HG03457 (cell line): ENCODE results near the gene ZFR2.
"Not testable (repeated sequence)": the region's sequence is repeated elsewhere in the genome, so short reads cannot be mapped to it uniquely, and the experiment has no call there.

Experiments
- ATAC-seq: cut with Tn5 transposase; IDR thresholded peaks from one replicate; pipeline ENCODE4 v1.9.1; 2021; ENCODE audit warnings: moderate number of reproducible peaks; ENCODE audit not compliant: unreplicated experiment

Gene ZFR2

DNA sequence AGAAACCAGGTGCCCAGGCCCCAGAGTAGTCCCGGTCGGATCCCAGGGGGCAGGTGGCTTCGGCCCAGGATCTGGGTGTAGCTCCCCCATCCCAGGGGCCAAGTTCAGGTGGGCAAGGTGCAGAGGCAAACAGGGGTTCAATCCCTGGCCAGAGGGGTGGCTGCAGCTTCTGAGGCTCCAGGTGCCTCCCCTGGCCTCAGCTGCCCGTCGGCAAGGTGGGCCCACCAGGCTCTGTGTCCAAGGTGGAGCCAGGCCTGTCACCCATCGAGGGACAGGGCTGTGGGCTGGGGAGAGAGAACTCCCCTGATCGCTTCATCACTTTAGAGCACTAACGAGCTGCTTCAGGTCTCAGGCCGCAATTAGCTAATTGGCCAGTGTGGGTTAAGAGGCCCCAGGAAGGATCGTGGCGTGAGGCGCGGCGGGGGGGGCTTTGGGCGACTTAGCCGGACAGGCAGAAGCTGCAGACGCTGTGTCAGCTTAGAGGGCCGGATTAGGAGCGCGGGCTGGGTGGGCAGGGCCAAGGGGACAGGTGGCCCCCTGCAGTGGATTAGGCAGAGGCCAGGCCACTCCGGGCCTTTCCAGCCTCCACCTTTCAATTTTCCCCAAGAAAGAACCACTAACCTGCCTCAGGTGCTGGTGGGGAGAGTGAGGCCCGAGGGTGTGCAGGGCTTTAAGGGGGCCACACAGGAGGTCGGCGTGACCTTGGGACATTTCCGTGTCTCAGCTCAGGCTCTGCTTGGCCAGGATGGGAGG is 94.0 kb downstream of the ZFR2 start:
- no peak for ATAC-seq

DNA sequence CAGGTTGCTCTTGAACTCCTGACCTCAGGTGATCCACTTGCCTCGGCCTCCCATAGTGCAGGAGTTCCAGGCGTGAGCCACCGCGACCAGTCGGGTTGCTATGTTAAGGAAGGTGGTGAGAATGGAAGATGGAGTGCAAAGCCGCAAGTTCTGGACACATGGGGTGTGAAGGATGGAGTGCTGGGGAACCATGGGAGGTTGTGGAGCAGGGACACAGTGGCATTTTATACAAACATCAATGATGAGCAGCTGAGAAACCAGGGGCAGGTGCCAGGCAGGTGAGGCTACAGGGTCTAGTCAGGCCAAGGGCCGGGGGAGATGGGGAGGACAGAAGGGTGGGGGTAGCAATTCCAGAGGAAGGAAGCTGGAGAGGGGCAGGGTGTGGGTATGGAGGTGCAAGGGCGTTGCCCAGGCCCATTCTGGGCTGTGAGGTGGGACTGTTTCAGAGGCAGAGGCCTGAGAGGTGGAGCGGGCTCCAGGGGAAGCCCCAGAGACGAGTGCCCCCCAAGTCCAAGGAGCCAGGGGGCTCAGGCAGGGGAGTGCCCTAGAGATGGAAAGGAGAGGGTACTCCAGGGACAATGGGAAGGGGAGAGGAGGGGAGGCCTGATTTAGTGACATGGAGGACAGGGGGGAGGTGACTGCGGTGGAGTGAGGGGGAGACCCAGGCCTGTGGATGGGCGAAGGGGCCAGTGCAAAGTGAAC is 94.9 kb downstream of the ZFR2 start:
- ATAC-seq: no peak

DNA sequence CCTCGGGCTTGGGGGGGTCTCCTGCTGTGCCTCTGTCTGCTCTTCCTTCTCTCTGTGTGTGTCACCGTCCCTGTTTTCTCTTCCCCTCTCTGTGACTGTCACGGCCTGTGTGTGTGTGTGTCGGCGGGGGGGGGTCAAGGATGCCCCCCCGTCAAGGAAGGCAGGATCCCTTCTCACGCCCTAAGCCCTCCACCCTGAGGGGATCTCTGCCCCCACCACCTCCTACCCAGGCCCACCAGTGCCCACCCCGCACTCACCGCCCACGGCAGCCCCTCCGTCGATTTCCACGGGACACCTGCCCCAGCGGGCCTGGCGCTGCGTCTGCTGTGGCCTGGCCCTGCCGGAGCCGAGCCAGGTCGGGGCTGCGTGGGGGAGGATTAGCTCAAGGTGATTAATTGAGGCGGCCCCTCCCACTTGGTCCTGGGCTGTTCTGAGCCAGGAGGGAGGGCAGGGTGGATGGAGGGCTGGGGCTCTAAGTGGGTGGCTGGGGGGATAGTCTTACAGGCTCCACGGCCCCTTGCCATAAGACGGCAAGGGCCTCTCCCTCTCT is 96.9 kb downstream of the ZFR2 start, which contains the start of gene RAX2:
Gene RAX2 (minus strand): TSS at position 323 of the 550 bp plus-strand sequence. CDS start 486 bp downstream, outside the sequence.
- ATAC-seq: no peak

DNA sequence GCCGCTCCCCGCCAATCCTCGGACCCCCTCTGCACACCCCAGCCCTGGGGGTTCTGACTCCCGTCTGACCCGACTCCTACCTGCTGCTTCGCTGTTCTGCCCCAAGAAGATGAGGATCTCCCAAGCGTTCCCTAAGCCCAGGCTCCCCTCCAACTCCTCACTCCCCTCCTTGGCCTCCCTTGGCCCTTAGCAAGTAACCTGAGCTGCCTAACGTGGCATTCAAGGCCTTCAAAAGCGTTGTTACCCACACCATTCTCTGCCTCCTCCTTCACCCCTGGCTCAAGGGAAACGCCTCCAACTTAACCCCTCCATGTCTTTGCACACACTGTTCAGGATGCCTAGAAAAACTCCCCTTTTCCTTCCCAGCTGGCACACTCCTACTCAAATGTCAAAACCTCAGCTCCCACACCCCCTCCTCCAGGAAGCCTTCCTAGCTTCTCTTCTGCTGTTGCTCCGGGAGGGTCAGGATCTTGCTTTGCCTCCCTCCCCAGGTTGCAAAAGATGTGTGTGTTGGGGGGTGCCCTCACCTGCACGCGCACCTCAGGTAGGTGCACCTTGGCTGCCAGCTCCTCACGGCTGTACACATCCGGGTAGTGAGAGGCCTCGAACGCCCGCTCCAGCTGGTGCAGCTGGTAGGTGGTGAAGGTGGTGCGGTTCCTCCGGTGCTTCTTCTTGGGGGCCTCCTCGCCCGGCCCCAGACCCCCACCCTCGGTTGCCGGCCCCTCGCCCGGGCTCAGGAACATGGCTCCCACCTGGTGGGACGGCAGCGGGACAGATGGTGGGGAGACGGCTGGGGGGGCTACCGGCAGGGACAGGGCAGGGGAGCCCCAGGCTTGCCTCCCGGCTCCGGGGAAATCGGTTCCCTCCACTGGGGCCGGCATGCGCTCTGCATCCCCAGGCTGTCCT is 97.6 kb downstream of the ZFR2 start:
- no peak for ATAC-seq

DNA sequence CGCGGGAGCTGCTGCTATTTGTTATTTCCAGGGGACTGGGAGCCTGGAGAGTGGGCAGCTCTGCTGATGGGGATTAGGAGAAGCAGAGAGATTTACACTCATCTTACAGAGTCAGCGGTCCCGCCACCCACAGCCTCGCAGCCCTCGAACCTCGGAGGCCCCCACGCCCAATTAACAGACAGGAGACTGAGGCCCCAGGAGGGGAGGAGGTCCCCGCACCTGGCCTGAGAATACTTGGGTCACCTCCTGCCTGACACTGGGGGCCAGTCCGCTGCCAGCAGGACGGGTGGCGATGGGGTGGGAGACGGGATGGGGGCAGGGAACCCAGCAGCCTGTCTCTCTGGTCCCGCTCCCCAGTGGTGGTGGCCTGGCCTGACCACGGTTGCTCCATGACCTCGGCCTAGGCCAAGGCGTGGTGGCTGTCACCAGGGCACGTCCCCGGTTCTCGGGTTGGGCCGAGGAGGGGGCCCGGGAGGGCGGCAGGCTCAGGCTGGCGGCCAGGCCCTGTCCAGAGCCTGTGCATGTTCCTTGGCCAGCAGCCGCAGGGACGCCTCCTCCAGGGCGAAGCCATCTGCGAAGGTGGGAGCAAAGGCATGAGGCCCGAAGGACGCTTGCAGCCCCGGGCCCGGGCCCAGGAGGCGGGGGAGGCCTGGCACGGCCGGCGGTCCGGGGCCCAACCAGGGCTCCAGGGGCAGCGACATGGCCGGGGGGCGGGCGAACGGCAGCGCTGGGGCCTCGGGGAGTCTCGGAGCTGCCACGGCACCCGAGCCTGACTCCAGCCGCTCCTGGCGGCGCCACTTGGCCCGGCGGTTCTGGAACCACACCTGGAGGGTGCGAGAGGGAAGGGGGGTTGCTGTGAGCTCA is 98.5 kb downstream of the ZFR2 start:
- no peak for ATAC-seq

DNA sequence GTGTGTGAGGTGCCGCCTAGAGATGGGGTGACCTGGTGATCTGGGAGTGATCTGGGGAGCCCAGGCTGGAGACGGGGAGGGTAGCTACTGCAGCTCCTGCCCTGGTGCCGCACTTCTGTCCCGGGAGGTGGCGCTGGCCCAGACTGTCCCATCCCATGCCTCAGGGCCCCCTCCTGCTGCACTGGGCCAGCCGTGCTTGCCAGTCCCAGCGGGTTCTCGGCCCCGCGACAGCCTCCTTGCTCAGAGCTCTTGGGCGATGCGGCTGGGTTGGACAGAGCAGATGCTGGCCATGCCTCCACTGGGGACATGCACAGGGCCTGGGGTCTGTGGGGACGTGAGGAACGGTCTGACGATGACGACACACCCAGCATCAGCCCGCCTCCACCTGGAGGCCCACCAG is 99.3 kb downstream of the ZFR2 start:
- no peak for ATAC-seq

DNA sequence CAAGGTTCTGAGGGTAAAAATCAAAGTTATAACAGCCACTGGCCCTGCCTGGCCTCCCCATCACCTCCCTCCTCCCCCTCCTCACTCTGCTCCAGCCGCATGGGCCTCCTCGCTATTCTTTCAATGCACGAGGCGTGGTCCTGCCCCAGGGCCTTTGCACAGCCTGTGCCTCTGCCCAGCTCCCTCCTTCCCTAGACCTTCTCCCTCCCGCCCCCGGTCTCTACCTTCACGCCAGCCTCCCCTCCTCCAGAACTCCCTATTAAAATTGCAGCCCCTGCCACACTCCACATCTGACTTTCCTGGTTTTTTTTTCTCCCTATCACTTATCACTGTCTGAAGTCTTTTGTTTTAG is 100.1 kb downstream of the ZFR2 start:
- no peak for ATAC-seq

DNA sequence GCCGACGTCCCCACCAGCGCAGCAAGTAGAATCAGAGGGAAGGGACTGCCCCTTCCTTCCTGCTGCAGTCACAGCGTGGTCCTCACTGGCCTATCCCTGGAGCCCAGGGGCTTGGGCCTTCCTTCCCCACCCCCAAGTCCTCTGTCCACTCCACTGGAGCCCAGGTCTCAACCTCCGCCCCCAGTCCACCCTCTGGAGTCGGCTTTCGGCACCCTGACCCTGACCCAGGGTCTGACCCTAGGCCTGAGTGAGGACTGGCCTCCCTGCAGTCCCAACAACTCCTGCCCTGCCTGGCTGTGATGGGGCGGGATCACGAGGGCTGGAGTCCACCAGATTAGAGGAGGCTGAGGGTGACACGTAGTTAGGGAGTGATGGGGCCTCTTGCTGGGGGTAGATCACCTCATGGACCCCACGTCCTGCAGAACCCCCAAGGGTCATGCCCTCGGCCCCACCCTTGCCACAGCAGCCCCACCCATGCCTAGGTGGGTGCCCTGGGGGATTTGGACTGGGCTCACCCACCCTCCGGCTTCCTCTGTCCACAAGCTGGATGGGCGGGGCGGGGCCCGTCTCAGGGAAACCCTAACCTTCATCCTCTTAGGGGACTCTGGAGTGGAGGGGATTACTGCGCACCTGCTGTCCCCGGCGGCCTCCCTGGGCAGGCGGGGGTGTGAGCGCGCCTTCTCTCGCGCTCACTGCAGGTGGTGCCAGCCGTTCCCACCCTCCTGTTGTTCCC is 100.7 kb downstream of the ZFR2 start:
- no peak for ATAC-seq

DNA sequence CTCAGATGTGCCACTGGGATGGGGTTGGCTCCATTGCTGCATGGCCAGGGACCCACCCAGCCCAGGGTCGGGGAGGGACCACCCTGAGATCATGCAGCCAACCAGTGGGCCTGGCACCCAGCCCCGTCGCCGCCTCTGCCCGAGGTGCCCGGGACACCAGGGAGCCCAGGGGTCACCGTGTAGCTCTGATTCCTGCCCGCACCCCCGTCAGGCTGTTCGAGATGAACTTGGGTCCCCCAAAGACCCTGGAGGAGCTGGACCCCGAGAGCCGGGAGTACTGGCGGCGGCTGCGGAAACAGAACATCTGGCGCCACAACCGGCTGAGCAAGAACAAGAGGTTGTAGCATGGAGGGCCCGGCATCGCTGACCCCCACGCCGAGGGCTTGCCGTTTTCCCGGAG is 101.8 kb downstream of the ZFR2 start:
- no peak for ATAC-seq

DNA sequence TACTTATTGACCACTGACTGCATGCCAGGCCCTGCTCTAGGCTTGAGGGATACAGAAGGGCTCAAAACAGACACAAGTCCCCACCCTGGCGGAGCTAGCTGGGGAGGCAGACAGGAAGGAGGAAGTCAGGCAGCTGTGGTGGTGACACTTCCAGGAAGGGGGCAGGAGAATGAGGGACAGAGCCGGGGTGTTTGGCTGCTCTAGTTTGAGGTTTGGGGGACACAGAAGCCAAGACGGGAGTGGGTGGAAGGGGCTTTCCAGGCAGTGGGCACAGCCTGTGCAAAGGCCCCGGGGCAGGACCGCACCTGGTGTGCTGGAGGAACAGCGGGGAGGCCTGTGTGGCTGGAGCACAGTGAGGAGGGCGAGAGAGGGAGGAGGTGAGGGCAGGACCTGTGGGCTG is 102.3 kb downstream of the ZFR2 start:
- no peak for ATAC-seq

DNA sequence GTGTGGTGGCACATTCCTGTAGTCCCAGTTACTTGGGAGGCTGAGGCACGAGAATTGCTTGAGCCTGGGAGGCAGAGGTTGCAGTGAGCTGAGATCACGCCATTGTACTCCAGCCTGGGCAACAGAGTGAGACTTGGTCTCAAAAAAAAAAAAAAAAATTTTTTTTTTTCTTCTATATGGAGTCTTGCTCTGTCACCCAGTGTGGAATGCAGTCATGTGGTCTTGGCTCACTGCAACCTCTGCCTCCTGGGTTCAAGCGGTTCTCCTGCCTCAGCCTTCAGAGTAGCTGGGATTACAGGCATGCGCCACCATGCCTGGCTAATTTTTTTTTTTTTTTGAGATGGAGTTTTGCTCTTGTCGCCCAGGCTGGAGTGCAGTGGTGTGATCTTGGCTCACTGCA is 103.1 kb downstream of the ZFR2 start:
- ATAC-seq: not testable (repeated sequence)

DNA sequence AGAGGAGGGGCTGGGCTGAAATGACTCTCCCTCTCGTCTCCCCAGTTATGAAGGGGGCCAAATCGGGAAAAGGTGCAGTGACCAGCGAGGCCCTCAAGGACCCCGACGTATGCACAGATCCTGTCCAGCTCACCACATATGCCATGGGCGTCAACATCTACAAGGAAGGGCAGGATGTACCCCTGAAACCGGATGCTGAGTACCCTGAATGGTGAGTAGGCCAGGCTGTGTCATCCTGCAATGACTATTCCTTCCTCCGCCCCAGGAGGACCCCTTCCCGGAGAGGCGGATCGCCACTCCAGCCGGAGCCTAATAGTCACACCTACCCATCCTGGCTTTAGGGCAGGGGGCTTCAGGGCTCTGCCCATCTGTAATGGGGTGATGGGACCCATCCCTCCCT is 103.7 kb downstream of the ZFR2 start:
- no peak for ATAC-seq

DNA sequence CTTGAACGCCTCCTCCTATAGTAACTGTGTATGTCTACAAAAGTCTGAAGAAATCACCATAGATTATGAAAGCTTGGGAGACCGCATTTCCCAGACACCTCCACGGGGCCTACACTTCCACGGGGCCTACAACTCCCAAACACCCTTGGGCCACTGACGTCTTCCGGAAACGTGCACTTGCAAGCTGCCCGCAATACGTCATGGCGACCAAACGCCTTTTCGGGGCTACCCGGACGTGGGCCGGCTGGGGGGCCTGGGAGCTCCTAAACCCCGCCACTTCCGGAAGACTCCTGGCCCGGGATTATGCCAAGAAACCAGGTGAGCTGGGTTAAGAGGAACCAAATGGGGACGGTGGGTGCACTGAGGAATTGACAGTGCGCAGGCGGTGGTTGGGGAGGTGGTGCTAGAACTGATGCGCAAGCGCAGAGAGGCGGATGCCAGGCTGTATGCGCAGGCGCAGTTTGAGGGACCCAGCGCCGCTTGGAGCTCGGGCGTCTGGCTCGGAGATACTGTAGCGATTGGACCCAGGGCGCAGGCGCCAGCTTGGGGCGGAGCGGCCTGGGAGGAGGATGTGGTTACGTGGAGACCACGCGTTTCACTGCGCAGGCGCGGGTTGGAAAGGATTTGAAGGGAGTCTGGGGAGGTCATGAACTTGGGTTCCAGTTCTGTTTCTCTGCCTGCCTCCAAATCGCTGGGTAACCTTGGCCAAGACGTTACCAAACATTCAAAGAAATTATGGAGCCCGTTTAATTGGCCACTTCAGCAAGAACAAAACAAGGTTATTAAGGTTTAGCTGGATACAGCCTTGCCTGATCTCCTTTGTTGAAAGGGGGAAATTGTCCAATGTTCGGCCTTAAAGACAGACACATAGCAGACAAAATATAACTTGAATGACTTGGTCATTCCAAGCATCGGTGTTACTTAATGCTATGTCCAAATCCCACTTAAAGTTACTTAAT is 106.1 kb downstream of the ZFR2 start, which contains the start of gene MRPL54:
Gene MRPL54 (plus strand): TSS at position 182 of the 959 bp plus-strand sequence. CDS start 19 bp downstream, at position 201.
- peak; percentile 53 for ATAC-seq

DNA sequence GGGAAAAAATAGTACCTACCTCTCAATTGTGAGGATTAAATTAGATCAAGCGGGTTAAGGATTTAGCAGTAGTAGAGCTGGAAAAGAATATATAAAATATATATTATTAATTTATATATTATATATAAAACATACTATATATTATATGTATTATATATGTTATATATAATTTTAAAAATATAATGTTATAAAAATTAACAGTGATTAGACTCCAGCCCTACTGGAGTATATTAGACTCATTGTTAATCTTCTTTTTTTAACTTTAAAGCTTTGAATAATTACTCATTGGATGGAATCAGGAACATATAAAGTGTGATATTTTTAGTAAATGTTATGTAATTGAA is 106.7 kb downstream of the ZFR2 start:
- ATAC-seq: no peak

DNA sequence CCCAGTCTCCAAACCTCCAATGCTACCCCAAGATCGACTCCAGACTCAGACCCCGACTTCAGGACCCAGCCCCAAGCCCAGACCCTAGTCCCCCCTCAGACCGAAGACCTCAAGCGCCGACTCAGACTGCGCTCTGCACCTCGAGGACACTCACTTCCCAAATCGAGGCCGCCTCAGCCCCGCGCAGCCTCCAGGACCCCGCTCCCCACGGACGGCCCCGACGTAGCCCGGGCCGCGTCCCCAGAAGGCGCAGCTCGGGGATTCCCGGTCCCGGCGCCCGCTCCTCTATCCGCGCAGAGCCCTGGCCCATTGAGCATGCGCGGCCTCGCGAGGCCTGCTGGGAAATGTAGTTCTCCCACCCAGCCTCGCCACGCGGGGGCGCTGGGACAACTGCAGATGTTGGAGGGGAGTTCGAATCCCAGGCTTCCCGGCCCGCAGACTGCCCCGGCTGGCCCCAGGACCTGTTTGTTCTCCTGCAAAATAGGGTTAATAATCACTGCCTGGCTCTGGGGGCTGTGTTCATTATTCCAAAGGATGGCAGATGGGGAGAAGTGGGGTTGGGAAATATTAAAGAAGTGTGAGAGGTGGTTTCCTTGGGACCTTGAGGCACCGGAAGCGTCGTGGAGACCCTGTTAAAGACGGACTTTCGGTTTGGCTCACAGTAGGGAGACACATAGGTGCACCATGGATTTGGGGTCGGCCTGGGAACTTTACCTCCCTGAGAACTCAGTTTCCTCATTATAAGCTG is 107.3 kb downstream of the ZFR2 start, which contains the start of gene APBA3:
Gene APBA3 (minus strand): TSS at position 311 of the 748 bp plus-strand sequence. CDS start 1,428 bp downstream, outside the sequence.
- ATAC-seq: peak; percentile 49

DNA sequence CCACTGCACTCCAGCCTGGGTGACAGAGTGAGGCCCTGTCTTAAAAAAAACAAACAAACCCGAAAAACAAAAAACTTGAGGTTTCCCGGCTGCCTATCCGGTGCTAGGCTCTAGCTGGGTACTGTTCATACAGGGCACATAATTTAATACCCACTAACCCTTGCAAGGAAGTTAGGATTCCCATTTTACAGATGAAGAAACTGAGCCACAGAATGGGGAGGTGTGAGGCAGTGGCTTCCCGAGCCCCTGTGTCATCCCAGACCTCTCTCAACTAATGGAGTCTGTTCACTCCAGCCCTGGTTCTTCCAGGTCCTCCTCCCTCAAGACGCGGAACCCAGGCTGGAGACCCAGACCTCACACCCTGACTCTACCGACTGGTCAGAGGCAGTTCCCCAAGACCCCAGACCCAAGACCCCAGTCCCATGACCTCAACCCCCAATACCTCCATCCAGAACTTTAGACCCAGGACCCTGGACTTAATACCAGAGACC is 107.9 kb downstream of the ZFR2 start:
- ATAC-seq: no peak

DNA sequence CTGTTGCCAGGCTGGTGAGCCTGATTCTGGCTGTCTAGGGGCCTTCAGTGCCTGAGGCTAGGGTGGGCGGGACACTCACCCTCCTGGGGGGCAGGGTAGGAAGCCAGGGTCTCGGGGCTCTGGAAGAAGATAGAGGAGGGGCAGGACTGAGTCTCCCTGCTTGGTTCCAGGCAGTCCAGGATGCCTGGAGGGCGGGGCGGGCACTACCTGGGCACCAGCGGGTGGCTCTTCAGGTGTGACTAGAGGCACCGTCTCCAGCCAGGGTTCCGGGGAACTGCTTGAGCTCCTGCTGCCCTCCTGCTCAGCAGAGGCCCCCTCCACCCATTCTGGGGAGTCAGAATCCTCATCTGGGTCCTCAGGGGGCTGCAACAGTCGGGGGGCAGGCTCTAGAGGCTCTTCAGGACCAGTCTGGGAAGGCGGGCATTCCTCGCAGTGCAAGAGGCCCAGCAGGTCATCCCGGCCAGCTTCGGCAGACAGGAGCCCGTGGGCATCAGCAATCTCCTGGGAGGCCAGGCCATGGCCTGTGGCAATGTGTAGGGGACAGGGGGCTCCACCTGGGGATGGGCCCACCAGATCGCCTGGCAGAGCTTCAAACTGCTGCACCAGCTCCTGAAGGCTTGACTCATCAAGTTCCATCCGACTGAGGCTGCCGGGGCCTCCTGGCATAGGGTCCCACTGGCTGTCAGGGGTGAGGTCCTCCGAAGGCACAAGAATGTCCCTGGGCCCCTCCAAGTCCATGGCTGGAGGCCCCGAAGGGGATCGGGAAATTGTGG is 109.2 kb downstream of the ZFR2 start:
- no peak for ATAC-seq
